ENCODE measurements around the gene NDUFB1.

The NDUFB1 gene

GRCh38 chr14:92121670-92122350 is at the start of gene NDUFB1, which contains the start of gene CPSF2:
NDUFB1 (minus strand) TSS chr14:92121706; CDS start chr14:92117637, 4,069 bp downstream.
CPSF2 (plus strand) TSS chr14:92121969; CDS start chr14:92130985, 9,016 bp downstream.
- Histone ChIP-seq H3K79me2 (ENCODE audit: control insufficient read depth, low read length) (peaks cover 80% of the 10 kb centered on the region), H3K36me3 (ENCODE audit: control insufficient read depth, low read length) (peaks cover 82% of the 10 kb centered on the region), H3K4me2 (ENCODE audit: low read length) (peak within 1 kb of the TSS; percentile 80), H4K20me1 (ENCODE audit: control insufficient read depth, insufficient read depth, low read depth, low read length) (0 out of 2 replicates have a peak, but pooled peaks cover 1% of the 10 kb centered on the region), H3F3A (ENCODE audit: control insufficient read depth, insufficient read depth) (no peaks in the 10 kb centered on the region), H3K4me3 (ENCODE audit: low read length) (peak within 1 kb of the TSS; percentile 98), H3K27ac (ENCODE audit: low read depth, low read length) (peak within 1 kb of the TSS; percentile 60), H3K9me3 (ENCODE audit: control insufficient read depth, insufficient read depth, low read length) (no peaks in the 10 kb centered on the region), H3K27me3 (ENCODE audit: control insufficient read depth, low read length) (no peaks in the 10 kb centered on the region), H3K9me2 (replicated peaks; ENCODE audit: control insufficient read depth, low read length) (no peaks in the 10 kb centered on the region), H3K4me1 (ENCODE audit: control insufficient read depth, low read length) (peaks cover 32% of the 10 kb centered on the region)
- TF ChIP-seq CTCF (IDR thresholded peaks at IDR 0.05; ENCODE audit: low read depth, low read length, poor library complexity, severe bottlenecking) (no peak), EZH2phosphoT487 (IDR thresholded peaks at IDR 0.05; ENCODE audit: borderline replicate concordance, low read length) (no peak)

- no peak overlapping the region for H3K4me2 ChIP-seq (ENCODE audit: low read length)
- peaks cover 54% of the 10 kb centered on the region for H3K36me3 ChIP-seq (ENCODE audit: control insufficient read depth, low read length)
- H3K9me2 ChIP-seq (replicated peaks; ENCODE audit: control insufficient read depth, low read length) = no peaks in the 10 kb centered on the region
- H4K20me1 ChIP-seq (ENCODE audit: control insufficient read depth, insufficient read depth, low read depth, low read length) = no peaks in the 10 kb centered on the region
- H3K27ac ChIP-seq (ENCODE audit: low read depth, low read length) = no peak overlapping the region
- no peaks in the 10 kb centered on the region for H3K27me3 ChIP-seq (ENCODE audit: control insufficient read depth, low read length)
- H3F3A ChIP-seq (ENCODE audit: control insufficient read depth, insufficient read depth) = no peaks in the 10 kb centered on the region; the same call in 1 of the 2 replicates
- H3K4me3 ChIP-seq (ENCODE audit: low read length) = no peak overlapping the region
- H3K79me2 ChIP-seq (ENCODE audit: control insufficient read depth, low read length) = no peaks in the 10 kb centered on the region
- TF ChIP-seq EZH2phosphoT487 (IDR thresholded peaks at IDR 0.05; ENCODE audit: borderline replicate concordance, low read length) (no peak), CTCF (IDR thresholded peaks at IDR 0.05; ENCODE audit: low read depth, low read length, poor library complexity, severe bottlenecking) (no peak)
- no peaks in the 10 kb centered on the region for H3K4me1 ChIP-seq (ENCODE audit: control insufficient read depth, low read length)
- H3K9me3 ChIP-seq (ENCODE audit: control insufficient read depth, insufficient read depth, low read length) = no peaks in the 10 kb centered on the region
Observed at GRCh38 chr14:92164958-92165357, 43.5 kb upstream of the NDUFB1 start.

GRCh38 chr14:92161521-92161920 is 40.0 kb upstream of the NDUFB1 start:
- Histone ChIP-seq H3K4me3 (ENCODE audit: low read length) (no peak overlapping the region), H3K9me3 (ENCODE audit: control insufficient read depth, insufficient read depth, low read length) (no peaks in the 10 kb centered on the region), H3K79me2 (ENCODE audit: control insufficient read depth, low read length) (no peaks in the 10 kb centered on the region), H3K4me2 (ENCODE audit: low read length) (no peak overlapping the region), H3K27ac (ENCODE audit: low read depth, low read length) (no peak overlapping the region), H3K4me1 (ENCODE audit: control insufficient read depth, low read length) (no peaks in the 10 kb centered on the region), H3K9me2 (replicated peaks; ENCODE audit: control insufficient read depth, low read length) (no peaks in the 10 kb centered on the region), H3K27me3 (ENCODE audit: control insufficient read depth, low read length) (no peaks in the 10 kb centered on the region), H3F3A (ENCODE audit: control insufficient read depth, insufficient read depth) (no peaks in the 10 kb centered on the region; the same call in 1 of the 2 replicates), H4K20me1 (ENCODE audit: control insufficient read depth, insufficient read depth, low read depth, low read length) (no peaks in the 10 kb centered on the region), H3K36me3 (ENCODE audit: control insufficient read depth, low read length) (peaks cover 88% of the 10 kb centered on the region)
- TF ChIP-seq EZH2phosphoT487 (IDR thresholded peaks at IDR 0.05; ENCODE audit: borderline replicate concordance, low read length) (no peak), CTCF (IDR thresholded peaks at IDR 0.05; ENCODE audit: low read depth, low read length, poor library complexity, severe bottlenecking) (no peak)
